ENCODE measurements around the gene IPCEF1. TPM values are rescaled to one million over a fixed set of nuclear protein-coding genes. Genes with fewer than 3 reads are reported as not detected.
"Not testable (repeated sequence)": the region's sequence is repeated elsewhere in the genome, so short reads cannot be mapped to it uniquely, and the experiment has no call there.

Gene IPCEF1
- total RNA-seq, 6 experiments from 2014 or later = 0.31 TPM; not detected in 5

DNA sequence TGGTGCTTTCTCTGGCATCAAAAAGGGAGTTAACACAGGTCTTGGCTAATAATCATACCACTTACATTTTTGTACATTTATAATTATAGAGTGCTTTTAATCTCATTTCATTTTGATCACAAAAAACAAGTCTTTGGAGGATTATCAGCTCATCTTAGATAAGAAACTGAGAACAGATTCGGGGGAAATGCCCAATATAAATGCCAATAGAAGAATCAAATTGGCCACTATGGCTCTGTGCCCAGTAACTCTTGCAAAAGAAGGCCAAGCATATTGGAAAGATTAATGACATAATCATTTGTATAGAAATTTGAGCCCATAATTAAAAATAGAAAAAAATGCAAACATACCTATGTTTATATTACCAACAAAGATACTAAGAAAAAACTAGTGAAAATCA is 42.5 kb downstream of the IPCEF1 start:
- Mint-ChIP-seq H3K9me3 (no peaks in the 10 kb centered on the region), H3K4me3 (no peak overlapping the region), H3K27me3 (ENCODE audit: insufficient read depth) (peaks cover 6% of the 10 kb centered on the region), H3K36me3 (ENCODE audit: low read depth) (no peaks in the 10 kb centered on the region), H3K27ac (no peak overlapping the region), H3K4me1 (ENCODE audit: low read depth) (peaks cover 44% of the 10 kb centered on the region)
- no peak for TF ChIP-seq CTCF (IDR thresholded peaks at IDR 0.05)
- no peak for DNase-seq

DNA sequence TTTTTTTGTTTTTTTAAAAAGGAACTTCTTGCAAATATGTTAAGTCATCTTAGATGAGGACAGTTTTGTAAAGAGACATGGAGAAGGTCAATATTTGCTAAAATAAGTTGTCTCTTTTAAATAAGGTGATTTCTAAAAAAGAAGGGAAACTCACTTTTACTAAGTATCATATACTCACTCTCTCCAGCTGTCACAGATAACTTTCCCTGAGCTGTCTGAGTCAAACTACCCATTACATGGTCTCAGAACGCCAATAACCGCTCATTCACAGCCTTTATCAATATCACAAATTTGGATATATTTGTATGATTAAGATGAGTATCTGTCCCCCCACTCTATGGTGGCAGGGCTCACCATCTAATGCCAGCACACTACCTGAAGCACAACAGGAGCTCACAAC is 47.6 kb downstream of the IPCEF1 start:
- DNase-seq = no peak
- H3K27me3 Mint-ChIP-seq (ENCODE audit: insufficient read depth) = peaks cover 8% of the 10 kb centered on the region
- H3K4me1 Mint-ChIP-seq (ENCODE audit: low read depth) = peaks cover under 1% of the 10 kb centered on the region
- TF ChIP-seq CTCF (IDR thresholded peaks at IDR 0.05) = no peak
- no peaks in the 10 kb centered on the region for H3K9me3 Mint-ChIP-seq
- H3K27ac Mint-ChIP-seq = no peak overlapping the region
- peaks cover 4% of the 10 kb centered on the region for H3K36me3 Mint-ChIP-seq (ENCODE audit: low read depth)
- H3K4me3 Mint-ChIP-seq = no peak overlapping the region

- Mint-ChIP-seq H3K27ac (no peak overlapping the region), H3K4me1 (ENCODE audit: low read depth) (peaks cover 12% of the 10 kb centered on the region), H3K27me3 (ENCODE audit: insufficient read depth) (peaks cover 8% of the 10 kb centered on the region), H3K36me3 (ENCODE audit: low read depth) (peaks cover 4% of the 10 kb centered on the region), H3K4me3 (no peak overlapping the region), H3K9me3 (no peaks in the 10 kb centered on the region)
- no peak for DNase-seq
- no peak for TF ChIP-seq CTCF (IDR thresholded peaks at IDR 0.05)
These were observed 48.7 kb downstream of the IPCEF1 start for GRCh38 chr6:154307696-154308425.

DNA sequence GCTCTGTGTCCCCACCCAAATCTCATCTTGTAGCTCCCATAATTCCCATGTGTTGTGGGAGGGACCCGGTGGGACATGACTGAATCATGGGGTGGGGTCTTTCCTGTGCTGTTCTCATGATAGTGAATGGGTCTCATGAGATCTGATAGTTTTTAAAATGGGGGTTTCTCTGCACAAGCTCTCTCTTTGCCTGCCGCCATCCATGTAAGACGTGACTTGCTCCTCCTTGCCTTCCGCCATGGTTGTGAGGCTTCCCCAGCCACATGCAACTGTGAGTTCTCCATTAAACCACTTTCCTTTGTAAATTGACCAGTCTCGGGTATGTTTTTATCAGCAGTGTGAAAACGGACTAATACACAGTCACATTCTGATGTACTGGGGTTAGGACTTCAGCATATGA is 49.5 kb downstream of the IPCEF1 start:
- not testable (repeated sequence) for H3K27me3 Mint-ChIP-seq (ENCODE audit: insufficient read depth); H3K27ac Mint-ChIP-seq; H3K9me3 Mint-ChIP-seq; H3K4me3 Mint-ChIP-seq; H3K36me3 Mint-ChIP-seq (ENCODE audit: low read depth); DNase-seq
- peaks cover 19% of the 10 kb centered on the region for H3K4me1 Mint-ChIP-seq (ENCODE audit: low read depth)

GRCh38 chr6:154306696-154307095 is 49.9 kb downstream of the IPCEF1 start:
- Mint-ChIP-seq H3K4me1 (ENCODE audit: low read depth) (peaks cover 24% of the 10 kb centered on the region), H3K4me3 (no peak overlapping the region)

More at GRCh38 chr6:154306696-154307095, 49.9 kb downstream of the IPCEF1 start:
- Mint-ChIP-seq H3K36me3 (ENCODE audit: low read depth) (peaks cover 4% of the 10 kb centered on the region), H3K27me3 (ENCODE audit: insufficient read depth) (peaks cover 8% of the 10 kb centered on the region), H3K27ac (no peak overlapping the region), H3K9me3 (no peaks in the 10 kb centered on the region)
- no peak for TF ChIP-seq CTCF (IDR thresholded peaks at IDR 0.05)
- no peak for DNase-seq
